ENCODE data around the gene DDX54. TPM values are rescaled to one million over a fixed set of nuclear protein-coding genes. Genes with fewer than 3 reads are reported as not detected.

Gene DDX54
- polyA plus RNA-seq, 3 donors: 7.9 to 32.2 (median 13.6) TPM

DNA sequence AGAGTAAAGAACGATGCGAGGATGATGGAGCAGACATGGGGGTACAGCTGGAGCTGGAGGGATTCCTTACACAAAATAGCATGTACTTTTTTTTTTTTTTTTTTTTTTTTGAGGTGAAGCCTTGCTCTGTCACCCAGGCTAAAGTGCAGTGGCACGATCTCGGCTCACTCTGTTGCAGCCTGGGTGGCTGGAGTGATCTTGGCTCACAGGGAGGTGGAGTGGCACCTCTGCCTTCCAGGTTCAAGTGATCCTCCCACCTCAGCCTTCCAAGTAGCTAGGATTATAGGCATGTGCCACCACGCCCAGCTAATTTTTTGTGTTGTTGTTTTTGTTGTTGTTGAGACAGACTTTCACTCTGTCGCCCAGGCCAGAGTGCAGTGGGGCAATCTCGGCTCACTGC lies 44.6 kb downstream of the DDX54 start:
- Histone ChIP-seq H3K9me3 (replicated peaks in 1 of 2; ENCODE audit: control insufficient read depth in 1 of 2, insufficient read depth in 1 of 2, low read length in 2 of 2) (no peaks in the 10 kb centered on the region), H3K9ac (ENCODE audit: insufficient read depth, low read length, poor library complexity, severe bottlenecking) (no peak overlapping the region), H3K79me2 (ENCODE audit: insufficient read depth, low read length) (no peaks in the 10 kb centered on the region), H2AFZ (ENCODE audit: insufficient read depth, low read depth, low read length, poor library complexity, severe bottlenecking) (no peak overlapping the region), H3K27ac (ENCODE audit: low read depth in 1 of 2, low read length in 2 of 2) (no peak overlapping the region), H3K4me1 (ENCODE audit: control insufficient read depth in 1 of 2, insufficient read depth in 2 of 2, low read length in 2 of 2) (peaks cover 37 to 42% of the 10 kb centered on the region in 2 donors), H3K36me3 (replicated peaks in 1 of 2; ENCODE audit: control insufficient read depth in 1 of 2, insufficient read depth in 2 of 2, low read length in 2 of 2) (no peaks in the 10 kb centered on the region), H3K4me2 (replicated peaks; ENCODE audit: extremely low read depth, low read length, poor library complexity, severe bottlenecking) (no peak overlapping the region), H3K4me3 (replicated peaks in 1 of 3; ENCODE audit: low read depth in 2 of 3, low read length in 3 of 3) (no peak overlapping the region), H3K27me3 (ENCODE audit: control insufficient read depth in 2 of 2, insufficient read depth in 2 of 2, low read length in 2 of 2) (peaks cover 0 to 13% of the 10 kb centered on the region in 2 donors), H4K20me1 (ENCODE audit: insufficient read depth, low read length) (no peaks in the 10 kb centered on the region)
- intact Hi-C loops (cut with micrococcal nuclease): no loop called here
- H3K36me3 Mint-ChIP-seq: no peaks in the 10 kb centered on the region
- 100% methylated on average over 2 of the region's 7 CpGs for WGBS (ENCODE audit: insufficient coverage)
- TF ChIP-seq CTCF (IDR thresholded peaks at IDR 0.05): no peak
- no peak overlapping the region for H3K27ac Mint-ChIP-seq
- DNase-seq: no peak
- H3K4me1 Mint-ChIP-seq: peaks cover 38% of the 10 kb centered on the region
- H3K4me3 Mint-ChIP-seq: no peak overlapping the region
- peaks cover 0 to 4% (median 0%) of the 10 kb centered on the region in 7 donors for H3K9me3 Mint-ChIP-seq
- peaks cover 13 to 19% (median 15%) of the 10 kb centered on the region in 3 donors for H3K27me3 Mint-ChIP-seq (ENCODE audit: low read depth in 3 of 3)

DNA sequence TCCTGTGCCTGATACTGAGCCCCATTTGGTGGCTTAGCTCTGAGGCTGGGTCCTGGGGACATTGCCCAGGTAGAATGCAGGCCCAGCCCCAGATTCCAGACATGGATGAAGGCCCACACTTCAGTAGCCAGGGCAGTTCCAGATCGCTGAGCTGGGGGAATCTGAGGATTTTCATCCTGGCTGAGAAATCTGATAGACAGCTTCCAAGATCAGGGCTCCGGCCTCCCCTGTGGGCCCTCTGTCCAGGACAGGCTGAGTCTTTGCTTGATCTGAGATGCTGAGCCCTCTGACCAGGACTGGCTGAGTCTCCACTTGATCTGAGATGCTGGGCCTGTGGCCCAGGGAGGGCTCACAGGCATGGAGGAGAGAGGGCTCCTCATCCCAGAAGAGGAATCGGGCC lies 46.5 kb downstream of the DDX54 start:
- H3K9me3 Mint-ChIP-seq: peaks cover 0 to 6% (median 0%) of the 10 kb centered on the region in 7 donors
- H3K4me1 Mint-ChIP-seq: peaks cover 39% of the 10 kb centered on the region
- no peak for TF ChIP-seq CTCF (IDR thresholded peaks at IDR 0.05)
- Histone ChIP-seq H3K4me2 (replicated peaks; ENCODE audit: extremely low read depth, low read length, poor library complexity, severe bottlenecking) (no peak overlapping the region), H3K4me3 (replicated peaks in 1 of 3; ENCODE audit: low read depth in 2 of 3, low read length in 3 of 3) (no peak overlapping the region), H3K79me2 (ENCODE audit: insufficient read depth, low read length) (no peaks in the 10 kb centered on the region), H3K36me3 (replicated peaks in 1 of 2; ENCODE audit: control insufficient read depth in 1 of 2, insufficient read depth in 2 of 2, low read length in 2 of 2) (no peaks in the 10 kb centered on the region), H3K9me3 (replicated peaks in 1 of 2; ENCODE audit: control insufficient read depth in 1 of 2, insufficient read depth in 1 of 2, low read length in 2 of 2) (no peaks in the 10 kb centered on the region), H4K20me1 (ENCODE audit: insufficient read depth, low read length) (no peaks in the 10 kb centered on the region), H3K27me3 (ENCODE audit: control insufficient read depth in 2 of 2, insufficient read depth in 2 of 2, low read length in 2 of 2) (peaks cover 0 to 25% of the 10 kb centered on the region in 2 donors), H2AFZ (ENCODE audit: insufficient read depth, low read depth, low read length, poor library complexity, severe bottlenecking) (no peak overlapping the region), H3K4me1 (ENCODE audit: control insufficient read depth in 1 of 2, insufficient read depth in 2 of 2, low read length in 2 of 2) (peaks cover 33 to 38% of the 10 kb centered on the region in 2 donors), H3K9ac (ENCODE audit: insufficient read depth, low read length, poor library complexity, severe bottlenecking) (no peak overlapping the region), H3K27ac (ENCODE audit: low read depth in 1 of 2, low read length in 2 of 2) (no peak overlapping the region)
- H3K27me3 Mint-ChIP-seq (ENCODE audit: low read depth in 3 of 3): peaks cover 23 to 34% (median 24%) of the 10 kb centered on the region in 3 donors
- WGBS (ENCODE audit: insufficient coverage): 85% methylated on average over 2 of the region's 3 CpGs
- no peak for DNase-seq
- H3K36me3 Mint-ChIP-seq: no peaks in the 10 kb centered on the region
- no peak overlapping the region for H3K4me3 Mint-ChIP-seq
- intact Hi-C loops (cut with micrococcal nuclease): no loop called here
- peak overlapping the region in 1 of 7 donors; percentile 17 for H3K27ac Mint-ChIP-seq
